Measurements from ENCODE around the gene OPRM1.
"Not testable (repeated sequence)": the region's sequence is repeated elsewhere in the genome, so short reads cannot be mapped to it uniquely, and the experiment has no call there.

Gene OPRM1

GRCh38 chr6:154166140-154166539 is 127.1 kb downstream of the OPRM1 start:
- DNase-seq (ENCODE audit: low read depth, low spot score) = no peak
- Histone ChIP-seq H3K4me1 (ENCODE audit: control insufficient read depth, insufficient read depth, low read length) (no peaks in the 10 kb centered on the region), H3K9me3 (ENCODE audit: control insufficient read depth, insufficient read depth, low read length) (no peaks in the 10 kb centered on the region), H3K36me3 (ENCODE audit: control insufficient read depth, insufficient read depth, low read length) (no peaks in the 10 kb centered on the region), H3K27ac (ENCODE audit: low read length) (no peak overlapping the region), H3K4me3 (ENCODE audit: low read length) (no peak overlapping the region), H3K27me3 (ENCODE audit: control insufficient read depth, insufficient read depth, low read length) (no peaks in the 10 kb centered on the region)
- no CpG with 5 or more reads among the region's 9 CpGs for WGBS (ENCODE audit: insufficient coverage, insufficient read length)

- Histone ChIP-seq H3K9me3 (ENCODE audit: control insufficient read depth, insufficient read depth, low read length) (no peaks in the 10 kb centered on the region), H3K27me3 (ENCODE audit: control insufficient read depth, insufficient read depth, low read length) (no peaks in the 10 kb centered on the region), H3K27ac (ENCODE audit: low read length) (no peak overlapping the region), H3K4me3 (ENCODE audit: low read length) (no peak overlapping the region), H3K4me1 (ENCODE audit: control insufficient read depth, insufficient read depth, low read length) (no peaks in the 10 kb centered on the region), H3K36me3 (ENCODE audit: control insufficient read depth, insufficient read depth, low read length) (no peaks in the 10 kb centered on the region)
- WGBS (ENCODE audit: insufficient coverage, insufficient read length) = no CpG with 5 or more reads among the region's 2 CpGs
- no peak for DNase-seq (ENCODE audit: low read depth, low spot score)
Measured at GRCh38 chr6:154167126-154167525, 128.1 kb downstream of the OPRM1 start.

- H3K4me1 ChIP-seq (ENCODE audit: control insufficient read depth, insufficient read depth, low read length) = no peaks in the 10 kb centered on the region
- no peak overlapping the region for H3K4me3 ChIP-seq (ENCODE audit: low read length)
- no CpG with 5 or more reads among the region's 5 CpGs for WGBS (ENCODE audit: insufficient coverage, insufficient read length)
- no peaks in the 10 kb centered on the region for H3K36me3 ChIP-seq (ENCODE audit: control insufficient read depth, insufficient read depth, low read length)
- no peaks in the 10 kb centered on the region for H3K9me3 ChIP-seq (ENCODE audit: control insufficient read depth, insufficient read depth, low read length)
- DNase-seq (ENCODE audit: low read depth, low spot score) = no peak
- H3K27me3 ChIP-seq (ENCODE audit: control insufficient read depth, insufficient read depth, low read length) = no peaks in the 10 kb centered on the region
- no peak overlapping the region for H3K27ac ChIP-seq (ENCODE audit: low read length)
Measured at GRCh38 chr6:154169193-154169847, 130.3 kb downstream of the OPRM1 start.

GRCh38 chr6:154170106-154170505 is 131.1 kb downstream of the OPRM1 start:
- H3K27ac ChIP-seq (ENCODE audit: low read length) = no peak overlapping the region
- no peak for DNase-seq (ENCODE audit: low read depth, low spot score)
- H3K36me3 ChIP-seq (ENCODE audit: control insufficient read depth, insufficient read depth, low read length) = no peaks in the 10 kb centered on the region
- WGBS (ENCODE audit: insufficient coverage, insufficient read length) = no CpG with 5 or more reads among the region's 2 CpGs
- no peaks in the 10 kb centered on the region for H3K9me3 ChIP-seq (ENCODE audit: control insufficient read depth, insufficient read depth, low read length)
- H3K27me3 ChIP-seq (ENCODE audit: control insufficient read depth, insufficient read depth, low read length) = no peaks in the 10 kb centered on the region
- no peaks in the 10 kb centered on the region for H3K4me1 ChIP-seq (ENCODE audit: control insufficient read depth, insufficient read depth, low read length)
- H3K4me3 ChIP-seq (ENCODE audit: low read length) = no peak overlapping the region

GRCh38 chr6:154172393-154172792 is 133.4 kb downstream of the OPRM1 start:
- H3K4me1 ChIP-seq (ENCODE audit: control insufficient read depth, insufficient read depth, low read length); H3K27ac ChIP-seq (ENCODE audit: low read length); H3K27me3 ChIP-seq (ENCODE audit: control insufficient read depth, insufficient read depth, low read length); H3K36me3 ChIP-seq (ENCODE audit: control insufficient read depth, insufficient read depth, low read length); H3K9me3 ChIP-seq (ENCODE audit: control insufficient read depth, insufficient read depth, low read length); H3K4me3 ChIP-seq (ENCODE audit: low read length); DNase-seq (ENCODE audit: low read depth, low spot score): not testable (repeated sequence)
- no CpG with 5 or more reads among the region's 5 CpGs for WGBS (ENCODE audit: insufficient coverage, insufficient read length)

- H3K4me1 ChIP-seq (ENCODE audit: control insufficient read depth, insufficient read depth, low read length) = no peaks in the 10 kb centered on the region
- WGBS (ENCODE audit: insufficient coverage, insufficient read length) = no CpG with 5 or more reads among the region's 5 CpGs
- no peaks in the 10 kb centered on the region for H3K36me3 ChIP-seq (ENCODE audit: control insufficient read depth, insufficient read depth, low read length)
- no peaks in the 10 kb centered on the region for H3K27me3 ChIP-seq (ENCODE audit: control insufficient read depth, insufficient read depth, low read length)
- no peak for DNase-seq (ENCODE audit: low read depth, low spot score)
- H3K27ac ChIP-seq (ENCODE audit: low read length) = no peak overlapping the region
- H3K4me3 ChIP-seq (ENCODE audit: low read length) = no peak overlapping the region
- H3K9me3 ChIP-seq (ENCODE audit: control insufficient read depth, insufficient read depth, low read length) = no peaks in the 10 kb centered on the region
Measured at GRCh38 chr6:154179434-154179833, 140.4 kb downstream of the OPRM1 start.

GRCh38 chr6:154187203-154187602 is 148.2 kb downstream of the OPRM1 start:
- DNase-seq (ENCODE audit: low read depth, low spot score) = no peak
- WGBS (ENCODE audit: insufficient coverage, insufficient read length) = no CpG with 5 or more reads among the region's 3 CpGs
- Histone ChIP-seq H3K4me3 (ENCODE audit: low read length) (no peak overlapping the region), H3K9me3 (ENCODE audit: control insufficient read depth, insufficient read depth, low read length) (no peaks in the 10 kb centered on the region), H3K36me3 (ENCODE audit: control insufficient read depth, insufficient read depth, low read length) (no peaks in the 10 kb centered on the region), H3K27ac (ENCODE audit: low read length) (no peak overlapping the region), H3K27me3 (ENCODE audit: control insufficient read depth, insufficient read depth, low read length) (no peaks in the 10 kb centered on the region), H3K4me1 (ENCODE audit: control insufficient read depth, insufficient read depth, low read length) (no peaks in the 10 kb centered on the region)

- no peaks in the 10 kb centered on the region for H3K4me1 ChIP-seq (ENCODE audit: control insufficient read depth, insufficient read depth, low read length)
- no peaks in the 10 kb centered on the region for H3K27me3 ChIP-seq (ENCODE audit: control insufficient read depth, insufficient read depth, low read length)
- DNase-seq (ENCODE audit: low read depth, low spot score) = no peak
- H3K36me3 ChIP-seq (ENCODE audit: control insufficient read depth, insufficient read depth, low read length) = no peaks in the 10 kb centered on the region
- no peak overlapping the region for H3K27ac ChIP-seq (ENCODE audit: low read length)
- no peaks in the 10 kb centered on the region for H3K9me3 ChIP-seq (ENCODE audit: control insufficient read depth, insufficient read depth, low read length)
- no peak overlapping the region for H3K4me3 ChIP-seq (ENCODE audit: low read length)
Measured at GRCh38 chr6:154187714-154188113, 148.7 kb downstream of the OPRM1 start.

GRCh38 chr6:154196333-154196885 is 157.4 kb downstream of the OPRM1 start:
- H3K4me1 ChIP-seq (ENCODE audit: control insufficient read depth, insufficient read depth, low read length) = no peaks in the 10 kb centered on the region
- no peak overlapping the region for H3K4me3 ChIP-seq (ENCODE audit: low read length)
- no peak for DNase-seq (ENCODE audit: low read depth, low spot score)
- no peaks in the 10 kb centered on the region for H3K9me3 ChIP-seq (ENCODE audit: control insufficient read depth, insufficient read depth, low read length)
- no peaks in the 10 kb centered on the region for H3K36me3 ChIP-seq (ENCODE audit: control insufficient read depth, insufficient read depth, low read length)
- no peaks in the 10 kb centered on the region for H3K27me3 ChIP-seq (ENCODE audit: control insufficient read depth, insufficient read depth, low read length)
- no peak overlapping the region for H3K27ac ChIP-seq (ENCODE audit: low read length)
- WGBS (ENCODE audit: insufficient coverage, insufficient read length) = no CpG with 5 or more reads among the region's 1 CpG

- H3K9me3 ChIP-seq (ENCODE audit: control insufficient read depth, insufficient read depth, low read length) = no peaks in the 10 kb centered on the region
- H3K27ac ChIP-seq (ENCODE audit: low read length) = no peak overlapping the region
- H3K4me3 ChIP-seq (ENCODE audit: low read length) = no peak overlapping the region
- H3K36me3 ChIP-seq (ENCODE audit: control insufficient read depth, insufficient read depth, low read length) = no peaks in the 10 kb centered on the region
- H3K27me3 ChIP-seq (ENCODE audit: control insufficient read depth, insufficient read depth, low read length) = no peaks in the 10 kb centered on the region
- no peaks in the 10 kb centered on the region for H3K4me1 ChIP-seq (ENCODE audit: control insufficient read depth, insufficient read depth, low read length)
- no peak for DNase-seq (ENCODE audit: low read depth, low spot score)
Measured at GRCh38 chr6:154197196-154197860, 158.3 kb downstream of the OPRM1 start.

- H3K4me3 ChIP-seq (ENCODE audit: low read length); H3K27me3 ChIP-seq (ENCODE audit: control insufficient read depth, insufficient read depth, low read length); H3K36me3 ChIP-seq (ENCODE audit: control insufficient read depth, insufficient read depth, low read length); DNase-seq (ENCODE audit: low read depth, low spot score); H3K9me3 ChIP-seq (ENCODE audit: control insufficient read depth, insufficient read depth, low read length); H3K27ac ChIP-seq (ENCODE audit: low read length); H3K4me1 ChIP-seq (ENCODE audit: control insufficient read depth, insufficient read depth, low read length): not testable (repeated sequence)
- WGBS (ENCODE audit: insufficient coverage, insufficient read length) = no CpG with 5 or more reads among the region's 4 CpGs
Measured at GRCh38 chr6:154201688-154202087, 162.6 kb downstream of the OPRM1 start.
